Hepatocyte (in vitro differentiated cells): ENCODE results near the gene ARFGEF3.
"Not testable (repeated sequence)": the region's sequence is repeated elsewhere in the genome, so short reads cannot be mapped to it uniquely, and the experiment has no call there.

Source experiments
- CTCF ChIP-seq: fragments of 200-600 bp; sonication (generic); IDR thresholded peaks from 2 replicates; pipeline ENCODE4 v1.5.1; 2016; ENCODE audit warnings: antibody characterized with exemption, mild to moderate bottlenecking; ENCODE audit not compliant: poor library complexity
- EZH2 ChIP-seq: fragments of 200-600 bp; sonication (generic); IDR thresholded peaks from 2 replicates; pipeline ENCODE4 v1.6.1; 2016; ENCODE audit warnings: antibody characterized with exemption, mild to moderate bottlenecking, borderline replicate concordance
- EZH2phosphoT487 ChIP-seq: fragments of 200-600 bp; sonication (generic); IDR thresholded peaks from one replicate; pipeline ENCODE4 v1.6.1; 2018; ENCODE audit warnings: antibody characterized with exemption, mild to moderate bottlenecking, low read depth, moderate library complexity; ENCODE audit not compliant: unreplicated experiment, severe bottlenecking

GRCh38 chr6:138288428-138289085 lies 126.8 kb downstream of the ARFGEF3 start:
- not testable (repeated sequence) for TF ChIP-seq CTCF, EZH2, EZH2phosphoT487
